Lower lobe of right lung (tissue), 2 donors: ENCODE data around the gene FRMPD1. TPM values are rescaled to one million over a fixed set of nuclear protein-coding genes. Genes with fewer than 3 reads are reported as not detected.

Experiments used
- ATAC-seq, 2 donors: fragments of 200-7000 bp; cut with Tn5 transposase; one replicate each; pipeline ENCODE4 v1.9.1; 2020 to 2022; ENCODE audit warnings: mild to moderate bottlenecking in 2 of 2, moderate library complexity in 2 of 2
- DNase-seq: peaks from one replicate; pipeline ENCODE4 v3.0.0-alpha.2; 2020
- H3K27ac ChIP-seq: fragments of 200-600 bp; one replicate; pipeline ENCODE4 v1.8.0; 2022
- H3K27me3 ChIP-seq: fragments of 200-600 bp; one replicate; pipeline ENCODE4 v1.8.0; 2022; ENCODE audit warnings: low read depth
- H3K36me3 ChIP-seq: fragments of 200-600 bp; one replicate; pipeline ENCODE4 v1.8.0; 2022; ENCODE audit warnings: mild to moderate bottlenecking
- H3K4me1 ChIP-seq: fragments of 200-600 bp; one replicate; pipeline ENCODE4 v1.8.0; 2022
- H3K4me3 ChIP-seq: fragments of 200-600 bp; one replicate; pipeline ENCODE4 v1.8.0; 2022; ENCODE audit warnings: mild to moderate bottlenecking
- H3K9me3 ChIP-seq: fragments of 200-600 bp; one replicate; pipeline ENCODE4 v1.8.0; 2022
- CTCF ChIP-seq: fragments of 200-600 bp; IDR thresholded peaks from one replicate; pipeline ENCODE4 v1.8.0; 2022; ENCODE audit warnings: antibody characterized with exemption, mild to moderate bottlenecking
- intact Hi-C: fragments of 100-400 bp; cut with DNase I; formaldehyde crosslinking; loops from one replicate; pipeline ENCODE4 v1.11.0; 2022
- total RNA-seq: library from RNA; stranded (reverse); fragmentation: NEBNext Ultra II Directional; extraction: Animal tissue kit (Norgen Biotek cat#: 25700); gene quantifications from one replicate; pipeline ENCODE4 v1.2.1, GENCODE V29; 2021
- donor health status: DM: no; HTN: yes; CAD: no; lungs with severe emphysema.

FRMPD1 gene
- total RNA-seq, 1 donor from 2014 or later: 0.06 TPM

GRCh38 chr9:37727013-37727412, 76.3 kb downstream of the FRMPD1 start:
- no peaks in the 10 kb centered on the region for H3K9me3 ChIP-seq
- TF ChIP-seq CTCF: no peak
- H3K27me3 ChIP-seq: peaks cover 16% of the 10 kb centered on the region
- ATAC-seq: peak; percentile 68 to 81
- no peak for DNase-seq
- no peak overlapping the region for H3K27ac ChIP-seq
- H3K4me3 ChIP-seq: no peak overlapping the region
- H3K36me3 ChIP-seq: no peaks in the 10 kb centered on the region
- H3K4me1 ChIP-seq: peaks cover 5% of the 10 kb centered on the region
- intact Hi-C loops: no loop called here

- Histone ChIP-seq H3K4me1 (peaks cover 5% of the 10 kb centered on the region), H3K4me3 (no peak overlapping the region), H3K9me3 (no peaks in the 10 kb centered on the region), H3K27me3 (peaks cover 16% of the 10 kb centered on the region), H3K36me3 (no peaks in the 10 kb centered on the region), H3K27ac (no peak overlapping the region)
- DNase-seq: no peak
- intact Hi-C loops: no loop called here
- no peak for ATAC-seq
- no peak for TF ChIP-seq CTCF
Measured at GRCh38 chr9:37729499-37729898, 78.7 kb downstream of the FRMPD1 start.

- Histone ChIP-seq H3K27ac (no peak overlapping the region), H3K9me3 (no peaks in the 10 kb centered on the region), H3K27me3 (peaks cover 16% of the 10 kb centered on the region), H3K36me3 (no peaks in the 10 kb centered on the region), H3K4me1 (peaks cover 5% of the 10 kb centered on the region), H3K4me3 (no peak overlapping the region)
- intact Hi-C loops: no loop called here
- no peak for TF ChIP-seq CTCF
- DNase-seq (no peak), ATAC-seq (no peak)
Measured at GRCh38 chr9:37730256-37730655, 79.5 kb downstream of the FRMPD1 start.

GRCh38 chr9:37730839-37731238, 80.1 kb downstream of the FRMPD1 start:
- Histone ChIP-seq H3K27me3 (peaks cover 16% of the 10 kb centered on the region), H3K27ac (no peak overlapping the region), H3K4me3 (no peak overlapping the region), H3K9me3 (no peaks in the 10 kb centered on the region), H3K36me3 (no peaks in the 10 kb centered on the region), H3K4me1 (peaks cover 5% of the 10 kb centered on the region)
- ATAC-seq (no peak), DNase-seq (no peak)
- TF ChIP-seq CTCF: no peak
- intact Hi-C loops: no loop called here

GRCh38 chr9:37732086-37732741, 81.5 kb downstream of the FRMPD1 start:
- H3K4me1 ChIP-seq: peaks cover 3% of the 10 kb centered on the region
- no peak for TF ChIP-seq CTCF

More at GRCh38 chr9:37732086-37732741, 81.5 kb downstream of the FRMPD1 start:
- H3K9me3 ChIP-seq: no peaks in the 10 kb centered on the region
- no peaks in the 10 kb centered on the region for H3K36me3 ChIP-seq
- H3K27me3 ChIP-seq: peaks cover 16% of the 10 kb centered on the region
- no peak overlapping the region for H3K4me3 ChIP-seq
- intact Hi-C loops: no loop called here
- DNase-seq: no peak
- no peak for ATAC-seq
- H3K27ac ChIP-seq: no peak overlapping the region
